ENCODE results near the gene NPB. TPM values are rescaled to one million over a fixed set of nuclear protein-coding genes. Genes with fewer than 3 reads are reported as not detected.

The NPB gene
- total and polyA plus RNA-seq, 4 donors = 0.15 to 0.92 (median 0.55) TPM

DNA sequence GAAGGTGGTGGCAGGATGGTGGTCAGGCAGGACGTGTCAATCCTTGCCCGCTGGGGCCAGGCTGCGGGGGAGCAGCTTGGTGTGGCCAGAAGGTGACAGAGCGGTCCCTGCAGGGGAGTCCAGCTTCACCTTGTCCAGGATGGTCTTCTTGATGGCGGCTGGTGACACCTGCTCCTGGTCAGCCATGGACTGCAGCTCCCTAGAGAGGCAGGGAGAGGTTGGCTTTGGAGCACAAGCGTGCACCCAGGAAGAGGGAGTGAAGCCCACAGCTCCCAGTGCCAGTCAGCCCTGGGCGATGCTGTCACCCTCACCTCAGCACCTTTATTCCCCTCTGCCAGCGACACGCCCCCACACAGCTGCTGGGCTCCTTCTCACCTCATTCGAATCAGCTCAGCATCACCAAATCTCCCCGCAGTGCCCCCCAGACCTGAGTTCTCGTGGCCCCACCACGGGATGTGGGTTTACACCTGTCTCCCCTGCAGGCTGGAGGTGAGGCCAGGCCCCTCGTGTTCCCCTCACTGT is 31.2 kb downstream of the NPB start (continued):
- TF ChIP-seq REST (IDR thresholded peaks at IDR 0.05) = no peak

GRCh38 chr17:81934098-81934757 is 32.2 kb downstream of the NPB start:
- 93% methylated on average over 23 of the region's 23 CpGs for WGBS

GRCh38 chr17:81934850-81935708 is 33.0 kb downstream of the NPB start:
- H3K27ac ChIP-seq (ENCODE audit: low read depth in 1 of 2, low read length in 2 of 2) = no peak overlapping the region
- peaks cover 8 to 12% (median 11%) of the 10 kb centered on the region in 4 donors for H3K4me1 ChIP-seq (ENCODE audit: control insufficient read depth in 4 of 4, insufficient read depth in 4 of 4, low read length in 3 of 4)
- no peak overlapping the region for H3K9ac ChIP-seq (ENCODE audit: low read depth in 1 of 2, low read length in 2 of 2)
- WGBS = 96% methylated on average over 38 of the region's 38 CpGs
- H3K27me3 ChIP-seq (ENCODE audit: control insufficient read depth in 4 of 4, insufficient read depth in 4 of 4, low read length in 3 of 4) = no peaks in the 10 kb centered on the region
- DNase-seq (ENCODE audit: low spot score) = no peak
- no peak for TF ChIP-seq NR2F2 (IDR thresholded peaks at IDR 0.05)
- TF ChIP-seq, protein P1, sequence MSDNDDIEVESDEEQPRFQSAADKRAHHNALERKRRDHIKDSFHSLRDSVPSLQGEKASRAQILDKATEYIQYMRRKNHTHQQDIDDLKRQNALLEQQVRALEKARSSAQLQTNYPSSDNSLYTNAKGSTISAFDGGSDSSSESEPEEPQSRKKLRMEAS (IDR thresholded peaks at IDR 0.05) = no peak
- no peak for TF ChIP-seq CTCF (IDR thresholded peaks at IDR 0.05; ENCODE audit: low read depth, low read length, missing input control)
- TF ChIP-seq FOXA2 (IDR thresholded peaks at IDR 0.05) = no peak
- no peak for TF ChIP-seq GABPA (IDR thresholded peaks at IDR 0.05 in 1 of 2, conservative IDR thresholded peaks at IDR 0.05 in 1 of 2)
- TF ChIP-seq ZBTB33 (IDR thresholded peaks at IDR 0.05) = no peak
- TF ChIP-seq HNF4G (IDR thresholded peaks at IDR 0.05) = no peak
- no peak for TF ChIP-seq EGR1 (IDR thresholded peaks at IDR 0.05; ENCODE audit: low read depth in 2 of 2)
- no peak for TF ChIP-seq RXRA (IDR thresholded peaks at IDR 0.05)
- TF ChIP-seq TAF1 (conservative IDR thresholded peaks at IDR 0.05) = no peak
- no peak for TF ChIP-seq RAD21 (IDR thresholded peaks at IDR 0.05)
- TF ChIP-seq JUND (IDR thresholded peaks at IDR 0.05) = no peak
- no peak for TF ChIP-seq HNF4A (conservative IDR thresholded peaks at IDR 0.05)
- no peak for TF ChIP-seq YY1 (IDR thresholded peaks at IDR 0.05)
- H3K36me3 ChIP-seq (ENCODE audit: control insufficient read depth in 4 of 4, insufficient read depth in 3 of 4, low read depth in 1 of 4, low read length in 3 of 4) = no peaks in the 10 kb centered on the region
- H3K4me3 ChIP-seq (ENCODE audit: low read depth in 1 of 3, low read length in 3 of 3) = no peak overlapping the region
- no peaks in the 10 kb centered on the region for H3K9me3 ChIP-seq (ENCODE audit: control insufficient read depth in 4 of 4, low read length in 3 of 4)

More at GRCh38 chr17:81934098-81934757, 32.2 kb downstream of the NPB start:
- TF ChIP-seq SP1 (IDR thresholded peaks at IDR 0.05) (no peak), ATF3 (IDR thresholded peaks at IDR 0.05) (no peak), GABPA (IDR thresholded peaks at IDR 0.05 in 1 of 2, conservative IDR thresholded peaks at IDR 0.05 in 1 of 2) (no peak), FOXA1 (IDR thresholded peaks at IDR 0.05) (no peak)
- H3K9ac ChIP-seq (ENCODE audit: low read depth in 1 of 2, low read length in 2 of 2) = no peak overlapping the region
- peaks cover 8 to 16% (median 11%) of the 10 kb centered on the region in 4 donors for H3K4me1 ChIP-seq (ENCODE audit: control insufficient read depth in 4 of 4, insufficient read depth in 4 of 4, low read length in 3 of 4)
- no peaks in the 10 kb centered on the region for H3K36me3 ChIP-seq (ENCODE audit: control insufficient read depth in 4 of 4, insufficient read depth in 3 of 4, low read depth in 1 of 4, low read length in 3 of 4)
- H3K9me3 ChIP-seq (ENCODE audit: control insufficient read depth in 4 of 4, low read length in 3 of 4) = no peaks in the 10 kb centered on the region
- no peak for DNase-seq (ENCODE audit: low spot score)
- no peaks in the 10 kb centered on the region for H3K27me3 ChIP-seq (ENCODE audit: control insufficient read depth in 4 of 4, insufficient read depth in 4 of 4, low read length in 3 of 4)
- H3K27ac ChIP-seq (ENCODE audit: low read depth in 1 of 2, low read length in 2 of 2) = no peak overlapping the region
- H3K4me3 ChIP-seq (ENCODE audit: low read depth in 1 of 3, low read length in 3 of 3) = no peak overlapping the region

All from liver (tissue), 9 donors.